DMS114 treated with DMSO at 0.1 percent for 48 hours (cell line): ENCODE results near the gene RPS10.
"Not testable (repeated sequence)": the region's sequence is repeated elsewhere in the genome, so short reads cannot be mapped to it uniquely, and the experiment has no call there.

ENCODE experiments used
- DNase-seq: peaks from one replicate; lab custom pipeline; 2025; ENCODE audit not compliant: unreplicated experiment; lab: John Stamatoyannopoulos, UW

The RPS10 gene

DNA sequence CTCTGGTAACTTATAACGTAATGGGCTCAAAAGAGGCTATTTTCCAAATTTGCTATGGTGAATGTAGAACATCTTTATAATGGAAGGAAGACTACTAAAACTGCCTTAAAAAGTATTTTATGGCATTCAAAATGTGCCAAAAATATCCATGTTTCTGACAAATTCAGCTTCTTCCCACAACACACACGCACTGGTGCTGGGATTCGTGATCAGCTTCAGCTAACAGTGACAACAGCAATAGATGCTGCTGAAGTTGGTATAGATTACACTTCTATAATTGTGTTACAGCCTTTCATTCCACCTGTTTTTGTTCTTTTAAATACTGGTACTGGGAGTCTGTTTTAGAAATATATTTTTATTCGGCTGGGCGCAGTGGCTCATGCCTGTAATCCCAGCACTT lies 52.4 kb downstream of the RPS10 start:
- DNase-seq, result no peak

- DNase-seq, result not testable (repeated sequence)
Observed at GRCh38 chr6:34371865-34372264, 54.0 kb downstream of the RPS10 start.

- DNase-seq, result no peak
Observed at GRCh38 chr6:34370361-34370760, 55.5 kb downstream of the RPS10 start.

DNA sequence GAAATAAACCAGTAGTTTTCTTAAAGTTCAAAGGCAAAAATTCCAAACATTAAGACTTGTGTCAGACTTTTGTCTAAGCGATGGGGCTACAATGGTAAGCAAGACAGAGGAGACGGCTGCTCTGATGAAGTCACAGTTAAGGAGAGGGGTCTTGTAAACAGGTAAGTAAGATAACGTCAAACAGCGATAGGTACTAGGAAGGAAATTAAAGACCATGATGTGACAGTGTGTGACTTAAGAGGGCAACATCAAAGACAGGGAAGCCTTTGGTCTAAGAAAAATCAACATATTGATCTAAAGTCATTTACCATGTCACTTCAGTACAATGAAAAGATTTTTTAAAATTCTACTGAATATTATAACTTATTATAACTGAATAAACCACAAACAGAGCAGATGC lies 56.5 kb downstream of the RPS10 start:
- DNase-seq, result no peak
